ENCODE data around the gene KRTAP1-5.

- TF ChIP-seq CTCF (IDR thresholded peaks at IDR 0.05) (no peak), POLR2A (IDR thresholded peaks at IDR 0.05) (no peak)
These were observed 35.0 kb upstream of the KRTAP1-5 start for GRCh38 chr17:41061964-41062363.

Data from adrenal gland (tissue), 5 donors.